Stimulated activated CD4-positive, alpha-beta T cell treated with anti-CD3 and anti-CD28 coated beads, Interleukin-15, amount 100 ng/mL, for 48 hours (primary cell): Measurements from ENCODE around the gene CRELD2.

Source experiments
- DNase-seq, 2 donors: peaks; one replicate each; pipeline ENCODE4 v3.0.0-alpha.2; 2020; ENCODE audit warnings: low read depth in 2 of 2

The CRELD2 gene

GRCh38 chr22:49929994-49930575 lies 11.7 kb downstream of the CRELD2 start:
- no peak for DNase-seq

DNA sequence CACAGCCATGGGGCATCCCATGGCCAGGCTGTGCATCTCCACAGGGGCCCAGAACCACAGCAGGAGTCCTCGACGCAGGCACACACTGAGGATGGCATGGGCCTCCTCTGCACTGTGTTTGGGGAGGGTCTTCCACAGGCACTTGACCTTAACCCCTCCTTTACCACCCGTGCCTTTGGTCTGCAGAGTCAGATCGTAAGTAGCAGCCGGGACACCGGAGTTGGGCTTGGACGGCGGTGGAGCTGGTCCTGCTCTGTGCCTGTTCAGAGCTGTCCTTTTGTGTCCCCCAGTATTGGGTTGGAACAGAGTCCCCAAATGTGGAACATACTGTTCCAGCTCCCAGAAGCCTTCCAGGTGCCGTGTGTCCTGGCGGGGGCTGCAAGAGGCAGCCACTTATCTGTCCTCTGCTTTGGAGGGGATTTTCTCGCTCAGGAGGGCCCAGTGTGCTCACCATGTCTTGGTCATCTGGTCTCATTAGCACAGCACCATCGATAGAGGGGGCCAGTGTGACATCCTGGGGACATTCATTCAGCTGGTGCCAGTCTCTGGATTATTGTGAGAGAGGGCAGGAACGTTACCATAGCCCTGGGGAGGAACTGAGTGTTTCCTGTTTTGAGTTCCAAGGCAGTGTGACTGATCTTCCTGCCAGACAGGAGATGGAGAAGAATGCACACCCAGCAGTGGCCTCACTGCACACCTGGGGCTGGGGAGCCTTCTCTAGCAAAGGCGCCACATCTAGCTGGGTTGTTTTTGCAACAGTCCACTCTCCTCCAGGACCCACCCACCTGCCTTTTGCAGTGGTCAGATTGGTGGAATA lies 12.4 kb downstream of the CRELD2 start:
- peak in 1 of 2 donors; percentile 43 for DNase-seq

DNA sequence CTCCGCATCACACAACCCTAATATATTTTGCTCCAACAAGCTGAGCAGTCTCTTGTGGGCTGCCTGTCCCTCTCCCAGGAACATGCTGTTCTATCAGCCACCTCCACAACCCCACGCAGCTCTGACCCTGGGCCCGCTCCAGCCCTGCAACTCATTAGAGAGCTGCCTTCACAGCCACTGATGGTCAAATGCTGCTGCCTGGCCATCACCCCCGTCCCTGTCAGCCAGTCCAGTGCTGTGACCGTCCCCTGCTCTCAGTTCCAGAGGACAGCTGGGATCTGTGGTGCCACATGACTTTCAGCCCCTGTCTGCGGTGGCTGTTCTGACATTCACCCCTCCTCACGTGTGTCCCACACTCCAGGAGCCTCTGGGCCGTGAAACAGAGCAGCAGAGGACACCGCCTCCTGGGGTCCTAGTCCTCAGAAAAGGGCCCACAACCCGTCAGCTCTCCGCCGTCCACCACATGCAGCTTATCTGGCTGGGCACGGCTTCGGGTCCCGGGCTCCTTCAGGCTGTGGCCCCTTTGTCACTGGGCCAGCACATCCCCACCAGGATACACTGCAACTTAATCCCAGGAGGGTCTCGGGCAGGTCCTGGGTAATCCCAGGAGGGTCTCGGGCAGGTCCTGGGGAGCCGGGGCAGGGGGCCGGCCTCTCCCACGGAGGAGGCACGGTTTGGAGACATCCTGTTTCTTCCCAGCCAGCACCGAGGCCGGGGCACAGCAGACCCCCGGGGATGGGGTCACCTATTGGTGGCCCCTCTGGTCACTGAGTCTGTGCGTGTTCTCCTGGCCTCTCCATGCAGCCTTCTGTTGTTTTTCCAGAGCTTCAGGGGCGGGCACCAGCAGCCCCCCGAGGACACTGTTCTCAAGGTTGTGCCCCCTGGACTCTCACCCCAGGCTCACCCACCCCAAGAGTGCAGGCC lies 15.1 kb downstream of the CRELD2 start:
- no peak for DNase-seq

- DNase-seq = no peak
These were observed 15.9 kb downstream of the CRELD2 start for GRCh38 chr22:49934160-49934890.

GRCh38 chr22:49934891-49935557 lies 16.6 kb downstream of the CRELD2 start:
- peak; percentile 80 to 95 for DNase-seq

DNA sequence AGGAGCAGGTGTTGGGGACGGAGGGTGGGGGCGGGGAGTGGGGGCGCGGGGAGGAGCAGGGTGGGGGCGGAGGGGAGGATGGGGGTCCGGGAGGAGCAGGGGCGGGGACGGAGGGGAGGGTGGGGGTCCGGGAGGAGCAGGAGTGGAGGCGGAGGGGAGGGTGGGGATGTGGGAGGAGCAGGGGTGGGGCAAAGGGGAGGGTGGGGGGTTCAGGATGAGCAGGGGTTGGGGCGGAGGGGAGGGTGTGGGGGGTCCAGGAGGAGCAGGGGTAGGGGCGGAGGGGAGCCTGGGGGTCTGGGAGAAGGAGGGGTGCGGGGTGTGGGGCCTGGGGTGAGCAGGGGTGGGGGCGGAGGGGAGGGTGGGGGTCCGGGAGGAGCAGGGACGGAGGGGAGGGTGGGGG lies 17.1 kb downstream of the CRELD2 start:
- no peak for DNase-seq

- peak; percentile 96 to 98 for DNase-seq
These were observed 17.9 kb downstream of the CRELD2 start for GRCh38 chr22:49936018-49936972.

GRCh38 chr22:49936973-49937757 lies 18.7 kb downstream of the CRELD2 start:
- DNase-seq = no peak

DNA sequence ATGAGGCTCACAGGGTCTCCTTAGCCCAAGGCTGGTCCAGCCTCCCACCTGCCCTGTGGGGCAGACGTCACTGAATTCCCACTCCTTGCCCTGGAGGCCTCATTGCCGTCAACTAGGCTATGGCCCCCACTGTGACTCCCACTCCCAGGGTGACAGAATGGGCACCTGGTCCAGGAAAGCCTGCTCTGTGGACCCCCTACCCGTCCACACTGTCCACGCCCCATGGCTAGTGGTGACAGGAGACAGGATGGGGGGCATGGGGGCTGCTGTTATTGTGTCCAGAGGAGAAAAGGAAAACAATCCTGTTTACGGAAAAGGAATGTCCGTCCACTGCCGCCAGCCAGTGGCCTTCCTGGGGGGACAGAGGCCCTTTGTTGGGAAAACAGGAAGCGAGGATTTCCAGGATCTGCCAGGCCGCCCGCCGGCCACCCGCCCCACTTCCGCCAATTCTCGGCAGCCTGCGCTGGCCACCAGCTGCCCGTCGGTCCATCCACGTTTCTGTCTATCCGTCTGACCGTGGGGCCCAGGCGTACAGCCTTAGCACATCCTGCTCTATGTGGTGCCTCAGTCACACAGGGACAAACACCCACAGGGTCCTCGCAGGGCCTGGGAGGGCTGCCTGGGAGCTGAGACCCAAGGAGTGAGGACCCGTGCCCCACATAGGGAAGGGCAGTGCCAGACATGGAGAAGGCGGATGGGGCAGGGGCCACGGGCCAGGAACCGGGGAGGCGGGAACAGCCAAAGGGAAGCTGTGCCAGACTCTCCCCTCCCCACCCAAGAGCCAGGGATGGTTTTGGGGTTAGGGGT lies 19.5 kb downstream of the CRELD2 start:
- DNase-seq = no peak

DNA sequence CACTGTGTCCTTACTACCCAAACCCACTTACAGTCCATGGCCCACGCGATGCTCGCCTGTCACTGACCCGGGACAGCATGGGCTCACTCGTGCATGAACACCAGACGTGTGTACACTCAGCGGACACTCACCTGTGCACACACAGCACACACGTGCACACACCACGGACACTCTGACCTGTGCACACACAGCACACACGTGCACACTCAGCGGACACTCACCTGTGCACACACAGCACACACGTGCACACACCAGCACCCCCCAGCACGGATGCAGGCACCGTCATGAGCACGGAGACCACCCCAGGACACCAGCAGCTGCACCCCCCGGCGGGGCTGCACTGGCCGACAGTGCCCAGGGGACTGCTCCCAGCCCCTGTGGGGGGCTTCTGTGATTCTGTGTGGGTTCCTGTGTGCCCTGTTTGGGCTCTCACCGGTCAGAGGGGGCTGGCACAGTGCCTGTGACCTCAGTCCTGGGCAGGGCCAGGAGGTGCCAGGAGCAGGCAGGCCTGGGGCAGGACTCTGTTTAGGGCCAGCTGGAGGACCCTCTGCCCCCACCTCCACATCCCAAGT lies 20.2 kb downstream of the CRELD2 start:
- no peak for DNase-seq

- no peak for DNase-seq
These were observed 23.3 kb downstream of the CRELD2 start for GRCh38 chr22:49941507-49942316.

DNA sequence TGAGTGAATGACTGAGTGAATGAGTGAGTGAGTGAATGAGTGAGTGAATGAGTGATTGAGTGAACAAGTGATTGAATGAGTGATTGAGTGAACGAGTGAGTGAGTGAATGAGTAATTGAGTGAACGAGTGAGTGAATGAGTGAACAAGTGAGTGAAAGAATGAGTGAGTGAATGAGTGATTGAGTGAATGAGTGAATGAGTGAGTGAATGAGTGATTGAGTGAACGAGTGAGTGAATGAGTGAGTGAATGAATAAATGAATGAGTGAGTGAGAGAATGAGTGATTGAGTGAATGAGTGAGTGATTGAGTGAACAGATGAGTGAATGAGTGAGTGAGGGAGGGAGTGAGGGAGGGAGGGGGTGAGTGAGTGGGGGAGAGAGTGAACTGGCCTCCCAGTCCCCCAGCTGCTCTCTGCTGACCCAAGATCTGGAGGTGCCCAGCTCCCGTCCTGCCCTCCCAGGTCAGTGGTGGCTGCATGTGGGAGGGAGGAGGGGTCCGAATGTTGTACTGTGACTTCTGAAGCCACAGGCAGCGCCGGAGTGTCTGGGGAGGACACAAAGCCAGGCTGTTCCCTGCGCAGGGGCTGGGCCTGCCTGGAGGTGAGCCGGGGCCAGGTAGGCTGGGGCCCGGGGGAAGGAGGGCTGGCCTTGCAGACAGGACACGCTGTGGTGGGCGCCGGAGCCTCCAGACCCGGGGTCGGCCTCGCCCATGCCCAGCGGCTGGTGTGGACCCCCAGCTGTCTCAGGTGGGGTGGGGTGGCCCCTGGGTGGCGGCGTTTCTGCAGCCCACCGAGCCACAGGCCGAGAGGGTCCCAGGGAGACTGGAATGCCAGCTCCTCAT lies 24.4 kb downstream of the CRELD2 start:
- no peak for DNase-seq

- no peak for DNase-seq
These were observed 25.0 kb downstream of the CRELD2 start for GRCh38 chr22:49943405-49943765.

DNA sequence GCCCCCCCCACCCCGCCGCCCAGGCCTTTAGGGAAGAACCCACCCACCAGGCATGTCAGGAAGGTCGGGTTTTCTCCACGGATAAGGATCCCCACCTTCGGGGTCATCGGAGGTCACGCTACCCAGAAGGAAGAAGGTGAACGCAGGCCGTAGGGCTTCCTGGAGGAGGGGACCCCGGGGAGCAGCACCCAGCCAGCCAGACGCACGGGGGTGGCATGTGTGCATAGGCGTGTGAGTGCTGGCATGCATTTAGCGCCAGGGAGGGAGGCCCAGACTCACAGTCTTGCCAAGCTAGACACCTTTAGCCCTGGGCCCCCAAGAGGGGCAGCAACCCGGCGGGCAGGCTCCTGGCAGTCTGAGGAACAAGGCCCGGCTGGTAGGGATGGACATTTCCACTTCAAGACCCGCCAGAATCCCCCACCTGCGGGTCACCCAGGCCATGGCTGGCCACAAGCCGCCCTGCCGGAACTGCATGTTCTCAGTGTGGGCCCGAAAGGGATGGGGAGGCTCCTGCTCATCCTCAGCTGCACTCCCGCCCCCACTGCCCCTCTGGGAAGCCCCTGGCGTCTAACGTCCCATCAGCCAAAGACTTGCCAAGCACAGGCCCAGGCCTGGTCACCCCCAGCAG lies 25.5 kb downstream of the CRELD2 start:
- DNase-seq = no peak

GRCh38 chr22:49944399-49944891 lies 26.0 kb downstream of the CRELD2 start:
- no peak for DNase-seq
